Osteocyte (in vitro differentiated cells): ENCODE data around the gene NBR1. TPM values are rescaled to one million over a fixed set of nuclear protein-coding genes. Genes with fewer than 3 reads are reported as not detected.
"Not testable (repeated sequence)": the region's sequence is repeated elsewhere in the genome, so short reads cannot be mapped to it uniquely, and the experiment has no call there.

ENCODE experiments used
- DNase-seq: peaks from one replicate; pipeline ENCODE4 v3.0.0; 2021; ENCODE audit warnings: mixed read lengths; ENCODE audit not compliant: unreplicated experiment; ENCODE audit errors: extremely low spot score
- H3K27ac Mint-ChIP-seq: one replicate; pipeline ENCODE4 v1.8.0; 2021; ENCODE audit warnings: mild to moderate bottlenecking, mixed read lengths; ENCODE audit not compliant: unreplicated experiment
- H3K27me3 Mint-ChIP-seq: one replicate; pipeline ENCODE4 v1.8.0; 2021; ENCODE audit warnings: mixed read lengths; ENCODE audit not compliant: unreplicated experiment
- H3K36me3 Mint-ChIP-seq: one replicate; pipeline ENCODE4 v1.8.0; 2021; ENCODE audit warnings: mixed read lengths; ENCODE audit not compliant: unreplicated experiment
- H3K4me1 Mint-ChIP-seq: one replicate; pipeline ENCODE4 v1.8.0; 2021; ENCODE audit warnings: mixed read lengths; ENCODE audit not compliant: unreplicated experiment
- H3K4me3 Mint-ChIP-seq: one replicate; pipeline ENCODE4 v1.8.0; 2021; ENCODE audit warnings: mild to moderate bottlenecking, moderate library complexity, mixed read lengths; ENCODE audit not compliant: unreplicated experiment
- H3K9me3 Mint-ChIP-seq: one replicate; pipeline ENCODE4 v1.8.0; 2021; ENCODE audit warnings: mixed read lengths; ENCODE audit not compliant: unreplicated experiment
- CTCF ChIP-seq: fragments of 200-600 bp; sonication (generic); IDR thresholded peaks from 2 replicates; pipeline ENCODE4 v1.5.0; 2021; ENCODE audit warnings: antibody characterized with exemption, mild to moderate bottlenecking, moderate library complexity
- long read RNA-seq: library from polyadenylated mRNA; unstranded; transcript quantifications from one replicate; pipeline ENCODE4 v2.0.0, GENCODE V29; 2021
- total RNA-seq: library from RNA; stranded (reverse); gene quantifications from 2 replicates; pipeline ENCODE4 v1.2.1, GENCODE V29; 2021

Gene NBR1
- total RNA-seq = 102 and 104 TPM in 2 replicates
- long read RNA-seq, partial matches to known transcripts = 718 of 896 reads
- long read RNA-seq, other reads (novel, unspliced or antisense) = 176 of 896 reads

- no peak within 1 kb of the TSS for H3K4me3 Mint-ChIP-seq
- TF ChIP-seq CTCF = no peak
- H3K4me1 Mint-ChIP-seq = peaks cover 26% of the 10 kb centered on the region
- H3K36me3 Mint-ChIP-seq = peaks cover 14% of the 10 kb centered on the region
- peak; percentile 97 for DNase-seq
- no peaks in the 10 kb centered on the region for H3K27me3 Mint-ChIP-seq
- H3K27ac Mint-ChIP-seq = no peak within 1 kb of the TSS
- no peaks in the 10 kb centered on the region for H3K9me3 Mint-ChIP-seq
Measured at GRCh38 chr17:43170766-43171585, at the start of gene NBR1. NBR1 (plus strand) TSS chr17:43171214; CDS start chr17:43175800, 4,586 bp downstream.

- peaks cover 20% of the 10 kb centered on the region for H3K4me1 Mint-ChIP-seq
- H3K9me3 Mint-ChIP-seq = no peaks in the 10 kb centered on the region
- peak; percentile 96 for DNase-seq
- H3K4me3 Mint-ChIP-seq = peak within 1 kb of the TSS; percentile 94
- H3K36me3 Mint-ChIP-seq = peaks cover 7% of the 10 kb centered on the region
- TF ChIP-seq CTCF = no peak
- no peaks in the 10 kb centered on the region for H3K27me3 Mint-ChIP-seq
- H3K27ac Mint-ChIP-seq = peak within 1 kb of the TSS; percentile 95
Measured at GRCh38 chr17:43125133-43125966, 45.7 kb upstream of the NBR1 start, which contains the start of gene BRCA1. BRCA1 (minus strand) TSS chr17:43125364; CDS start chr17:43124096, 1,268 bp downstream.

GRCh38 chr17:43125967-43126910 lies 44.8 kb upstream of the NBR1 start:
- DNase-seq = no peak
- Mint-ChIP-seq H3K27me3 (no peaks in the 10 kb centered on the region), H3K4me1 (peaks cover 20% of the 10 kb centered on the region), H3K4me3 (peak overlapping the region; percentile 94), H3K36me3 (peaks cover 7% of the 10 kb centered on the region), H3K9me3 (no peaks in the 10 kb centered on the region), H3K27ac (peak overlapping the region; percentile 95)
- TF ChIP-seq CTCF = no peak

GRCh38 chr17:43126911-43127290 lies 44.1 kb upstream of the NBR1 start:
- Mint-ChIP-seq H3K27me3 (no peaks in the 10 kb centered on the region), H3K4me1 (peaks cover 20% of the 10 kb centered on the region), H3K9me3 (no peaks in the 10 kb centered on the region), H3K4me3 (peak overlapping the region; percentile 60), H3K27ac (peak overlapping the region; percentile 44), H3K36me3 (peaks cover 7% of the 10 kb centered on the region)
- no peak for DNase-seq
- no peak for TF ChIP-seq CTCF

- peak overlapping the region; percentile 44 for H3K27ac Mint-ChIP-seq
- peaks cover 11% of the 10 kb centered on the region for H3K36me3 Mint-ChIP-seq
Measured at GRCh38 chr17:43127333-43127876, 43.6 kb upstream of the NBR1 start.

More at GRCh38 chr17:43127333-43127876, 43.6 kb upstream of the NBR1 start:
- H3K9me3 Mint-ChIP-seq, DNase-seq, H3K27me3 Mint-ChIP-seq: not testable (repeated sequence)
- H3K4me1 Mint-ChIP-seq = peaks cover 20% of the 10 kb centered on the region
- peak overlapping the region; percentile 60 for H3K4me3 Mint-ChIP-seq
